Measurements from ENCODE around the gene C4BPA.

GRCh38 chr1:207186503-207186902, 82.5 kb downstream of the C4BPA start:
- TF ChIP-seq CTCF (IDR thresholded peaks at IDR 0.05; ENCODE audit: low read depth, low read length): no peak
- no peak for TF ChIP-seq EZH2phosphoT487 (IDR thresholded peaks at IDR 0.05; ENCODE audit: low read depth)
